Endothelial cell of umbilical vein (primary cell): Measurements from ENCODE around the gene ITGB1BP1. TPM values are rescaled to one million over a fixed set of nuclear protein-coding genes. Genes with fewer than 3 reads are reported as not detected.

Experiments used
- BruUV-seq: library from RNA; stranded (reverse); fragments of 400-500 nt; replicated peaks from 2 replicates; lab custom pipeline; 2021; lab: Mats Ljungman, UMichigan
- CTCF ChIA-PET: fragments of 300-600, 350-600 bp; sonication (Branson Sonifier 250); formaldehyde crosslinking; loops from one replicate; lab custom pipeline; 2021; ENCODE audit warnings: antibody characterized with exemption, inconsistent platforms; lab: Charles Lee
- POLR2A ChIA-PET: fragments of 300-600, 350-600 bp; sonication (Branson Sonifier 250); formaldehyde crosslinking; loops from one replicate; lab custom pipeline; 2021; ENCODE audit warnings: antibody characterized with exemption, inconsistent platforms; lab: Charles Lee
- DNase-seq: peaks from one replicate; pipeline ENCODE4 v3.0.0-alpha.2; 2011; ENCODE audit warnings: low read depth, low spot score
- FAIRE-seq: peaks from 2 replicates; lab custom pipeline; 2011; peaks lifted over from hg19 to GRCh38; lab: Jason Lieb, UNC
- H2AFZ ChIP-seq: 2 replicates; pipeline ENCODE4 v1.6.0; 2012; ENCODE audit warnings: low read depth, low read length, control low read depth, inconsistent platforms
- H3K27ac ChIP-seq: 2 replicates; pipeline ENCODE4 v1.5.1; 2011; ENCODE audit warnings: low read depth, mild to moderate bottlenecking, control low read depth, low read length, moderate library complexity; ENCODE audit not compliant: insufficient read depth
- H3K27me3 ChIP-seq, 2 experiments: 2 replicates each; pipeline versions ENCODE4 v1.6.0 to v1.6.1; 2011; ENCODE audit warnings: low read length in 2 of 2, mixed read lengths in 1 of 2; ENCODE audit not compliant: control insufficient read depth in 2 of 2, insufficient read depth in 2 of 2
- H3K36me3 ChIP-seq, 2 experiments: 2 replicates in 1 of 2; 3 replicates in 1 of 2; pipeline ENCODE4 v1.5.1; 2011; ENCODE audit warnings: low read length in 2 of 2, mild to moderate bottlenecking in 1 of 2, moderate library complexity in 1 of 2; ENCODE audit not compliant: control insufficient read depth in 2 of 2, insufficient read depth in 2 of 2; ENCODE audit errors: extremely low read depth in 1 of 2
- H3K4me1 ChIP-seq: 3 replicates; pipeline ENCODE4 v1.5.1; 2011; ENCODE audit warnings: mild to moderate bottlenecking, low read length; ENCODE audit not compliant: control insufficient read depth, insufficient read depth; ENCODE audit errors: extremely low read depth
- H3K4me2 ChIP-seq: 2 replicates; pipeline ENCODE4 v1.6.1; 2011; ENCODE audit warnings: low read length, control low read depth, mixed read lengths; ENCODE audit not compliant: insufficient read depth
- H3K4me3 ChIP-seq, 3 experiments: fragments of 200-600 bp in 1 of 3; sonication (generic), shearing (Covaris generic) in 1 of 3; replicated peaks in 1 of 3; 2 replicates each; pipeline ENCODE4 v1.5.1; 2011 to 2016; ENCODE audit warnings: control low read depth in 3 of 3, low read length in 3 of 3, mild to moderate bottlenecking in 2 of 3, inconsistent platforms in 1 of 3, low read depth in 1 of 3, moderate library complexity in 1 of 3; ENCODE audit not compliant: insufficient read depth in 1 of 3
- H3K79me2 ChIP-seq: 2 replicates; pipeline ENCODE4 v1.6.0; 2012; ENCODE audit warnings: low read length, inconsistent platforms; ENCODE audit not compliant: control insufficient read depth, insufficient read depth
- H3K9ac ChIP-seq: replicated peaks from 2 replicates; pipeline ENCODE3; 2011; ENCODE audit warnings: low read length, control low read depth; ENCODE audit not compliant: insufficient read depth; ENCODE audit errors: extremely low read depth
- H3K9me1 ChIP-seq: replicated peaks from 3 replicates; pipeline ENCODE4 v1.6.0; 2011; ENCODE audit warnings: mild to moderate bottlenecking, low read length; ENCODE audit not compliant: control insufficient read depth, insufficient read depth; ENCODE audit errors: extremely low read depth
- H3K9me3 ChIP-seq: replicated peaks from 2 replicates; pipeline ENCODE4 v1.5.1; 2012; ENCODE audit warnings: low read length, inconsistent platforms; ENCODE audit not compliant: control insufficient read depth, insufficient read depth
- H4K20me1 ChIP-seq: replicated peaks from 2 replicates; pipeline ENCODE3; 2011; ENCODE audit warnings: mild to moderate bottlenecking, low read length; ENCODE audit not compliant: control insufficient read depth, insufficient read depth; ENCODE audit errors: extremely low read depth
- EZH2 ChIP-seq: IDR thresholded peaks from 2 replicates; pipeline ENCODE4 v1.6.1; 2012; ENCODE audit warnings: borderline replicate concordance, low read depth, mild to moderate bottlenecking, moderate library complexity, low read length, inconsistent platforms; ENCODE audit not compliant: severe bottlenecking
- FOS ChIP-seq: IDR thresholded peaks from 2 replicates; pipeline ENCODE4 v1.6.1; 2011; ENCODE audit warnings: mild to moderate bottlenecking, low read length, moderate library complexity, borderline replicate concordance; ENCODE audit not compliant: insufficient read depth
- GATA2 ChIP-seq: IDR thresholded peaks from 2 replicates; pipeline ENCODE4 v1.7.0; 2011; ENCODE audit warnings: low read depth, mild to moderate bottlenecking, moderate library complexity, mixed read lengths, low read length; ENCODE audit not compliant: insufficient read length, insufficient read depth
- JUN ChIP-seq: IDR thresholded peaks from 2 replicates; pipeline ENCODE4 v1.6.1; 2011; ENCODE audit warnings: borderline replicate concordance, low read depth; ENCODE audit not compliant: insufficient read length, insufficient read depth
- MAX ChIP-seq: IDR thresholded peaks from 2 replicates; pipeline ENCODE4 v1.6.1; 2011; ENCODE audit not compliant: insufficient read depth, insufficient read length
- MYC ChIP-seq: IDR thresholded peaks from one replicate; pipeline ENCODE4 v1.6.1; 2011; ENCODE audit warnings: mild to moderate bottlenecking, low read depth, low read length
- POLR2A ChIP-seq: IDR thresholded peaks from 2 replicates; pipeline ENCODE4 v1.6.1; 2012; ENCODE audit warnings: low read depth, mild to moderate bottlenecking, control low read depth, low read length
- POLR2AphosphoS5 ChIP-seq: IDR thresholded peaks from 2 replicates; pipeline ENCODE4 v1.6.1; 2012; ENCODE audit warnings: low read depth, mild to moderate bottlenecking, control low read depth, low read length, moderate library complexity; ENCODE audit not compliant: insufficient read depth
- dilution Hi-C: fragments of 300-500 bp; cut with MboI; formaldehyde crosslinking; loops from one replicate; pipeline ENCODE4 v1.15.0; 2019; ENCODE audit warnings: low sequenced_read_pairs; ENCODE audit not compliant: extremely low pct_ligation_motif_present
- intact Hi-C: fragments of 100-400 bp; cut with micrococcal nuclease; formaldehyde crosslinking; loops from one replicate; pipeline ENCODE4 v1.10.0; 2022
- polyA plus RNA-seq, 4 experiments: library from polyadenylated mRNA; depleted of rRNA in 3 of 4; stranded (reverse) in 3 of 4; unstranded in 1 of 4; fragments of >200 nt; gene quantifications; 2 replicates each; pipeline versions ENCODE4 v1.2.1 to v1.2.3, GENCODE V29; 2011 to 2012; ENCODE audit warnings: missing spikeins in 1 of 4
- total RNA-seq: library from RNA; stranded (reverse); gene quantifications from 2 replicates; pipeline ENCODE4 v1.2.3, GENCODE V29; 2021
- TF ChIP-seq, protein P1 (sequence below), 2 donors: IDR thresholded peaks; 1 replicate in 1 of 2; 2 replicates in 1 of 2; pipeline ENCODE4 v1.5.1; 2011; ENCODE audit warnings: low read length in 2 of 2, mild to moderate bottlenecking in 2 of 2, moderate library complexity in 2 of 2, control low read depth in 1 of 2, inconsistent platforms in 1 of 2, low read depth in 1 of 2; ENCODE audit not compliant: insufficient read depth in 1 of 2; ENCODE audit errors: extremely low read depth in 1 of 2

ITGB1BP1 gene
- total and polyA plus RNA-seq, 2 donors (not counting 3 experiments of a cell fraction or from before 2014, with no cell fraction given), result 45.0 to 170 TPM

GRCh38 chr2:9405636-9406035, 17.7 kb downstream of the ITGB1BP1 start:
- DNase-seq (no peak), FAIRE-seq (no peak)
- H3K9me1 ChIP-seq, result no peaks in the 10 kb centered on the region
- H3K4me2 ChIP-seq, result no peak overlapping the region
- BruUV-seq, result no TSS peak
- TF ChIP-seq GATA2, result no peak
- TF ChIP-seq MAX, result no peak
- TF ChIP-seq POLR2A, result no peak
- no peak for TF ChIP-seq EZH2
- no peak for TF ChIP-seq MYC
- no peak for TF ChIP-seq FOS
- POLR2A ChIA-PET, result no interaction called here
- no peaks in the 10 kb centered on the region for H3K4me1 ChIP-seq
- intact Hi-C loops (no loop called here), dilution Hi-C loops (no loop called here)
- H3K27me3 ChIP-seq, result no peaks in the 10 kb centered on the region
- no peak overlapping the region for H3K27ac ChIP-seq
- H4K20me1 ChIP-seq, result no peaks in the 10 kb centered on the region
- no peak overlapping the region for H2AFZ ChIP-seq
- CTCF ChIA-PET, result no interaction called here
- no peaks in the 10 kb centered on the region for H3K79me2 ChIP-seq
- H3K36me3 ChIP-seq, result peaks cover 24 to 27% of the 10 kb centered on the region in 2 experiments
- H3K4me3 ChIP-seq, result no peak overlapping the region
- no peak overlapping the region for H3K9ac ChIP-seq
- no peaks in the 10 kb centered on the region for H3K9me3 ChIP-seq

DNA sequence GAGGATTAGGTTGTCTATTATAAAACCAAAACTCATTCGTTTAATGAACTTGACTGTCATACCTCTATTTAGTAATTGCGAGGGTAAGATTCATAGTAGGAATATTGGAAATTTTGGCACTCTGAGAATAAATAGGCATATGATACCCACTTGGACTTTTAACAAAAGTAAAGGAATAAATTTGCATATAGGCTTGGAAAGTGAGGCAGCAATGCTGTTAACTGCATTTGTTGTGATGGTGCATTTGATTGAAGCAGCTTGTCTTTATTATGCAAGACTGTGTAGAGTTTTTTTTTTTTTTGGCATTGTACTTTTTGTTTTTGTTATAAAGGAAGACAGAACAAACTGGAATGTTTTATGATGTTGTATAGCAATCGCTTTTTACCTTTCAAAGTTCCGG, 18.9 kb downstream of the ITGB1BP1 start:
- CTCF ChIA-PET, result interaction anchor here (1.1 to 1.2 kb wide), 2 partner anchors 10 to 261 kb away, joined by 3 read pairs; no protein-coding TSS in a partner anchor
- no peak overlapping the region for H3K27ac ChIP-seq
- POLR2A ChIA-PET, result interaction anchor here (1.2 kb wide), 1 partner anchor 14 kb away, joined by 3 read pairs; no protein-coding TSS in a partner anchor

More for the DNA sequence above, 18.9 kb downstream of the ITGB1BP1 start:
- no peaks in the 10 kb centered on the region for H3K9me1 ChIP-seq
- no peak overlapping the region for H2AFZ ChIP-seq
- no peak for FAIRE-seq
- TF ChIP-seq FOS (no peak), EZH2 (no peak), MYC (no peak), MAX (no peak), JUN (no peak), POLR2AphosphoS5 (no peak), GATA2 (no peak), POLR2A (no peak)
- TF ChIP-seq, protein P1, sequence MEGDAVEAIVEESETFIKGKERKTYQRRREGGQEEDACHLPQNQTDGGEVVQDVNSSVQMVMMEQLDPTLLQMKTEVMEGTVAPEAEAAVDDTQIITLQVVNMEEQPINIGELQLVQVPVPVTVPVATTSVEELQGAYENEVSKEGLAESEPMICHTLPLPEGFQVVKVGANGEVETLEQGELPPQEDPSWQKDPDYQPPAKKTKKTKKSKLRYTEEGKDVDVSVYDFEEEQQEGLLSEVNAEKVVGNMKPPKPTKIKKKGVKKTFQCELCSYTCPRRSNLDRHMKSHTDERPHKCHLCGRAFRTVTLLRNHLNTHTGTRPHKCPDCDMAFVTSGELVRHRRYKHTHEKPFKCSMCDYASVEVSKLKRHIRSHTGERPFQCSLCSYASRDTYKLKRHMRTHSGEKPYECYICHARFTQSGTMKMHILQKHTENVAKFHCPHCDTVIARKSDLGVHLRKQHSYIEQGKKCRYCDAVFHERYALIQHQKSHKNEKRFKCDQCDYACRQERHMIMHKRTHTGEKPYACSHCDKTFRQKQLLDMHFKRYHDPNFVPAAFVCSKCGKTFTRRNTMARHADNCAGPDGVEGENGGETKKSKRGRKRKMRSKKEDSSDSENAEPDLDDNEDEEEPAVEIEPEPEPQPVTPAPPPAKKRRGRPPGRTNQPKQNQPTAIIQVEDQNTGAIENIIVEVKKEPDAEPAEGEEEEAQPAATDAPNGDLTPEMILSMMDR (IDR thresholded peaks at IDR 0.05; ENCODE audit: extremely low read depth in 1 of 2, insufficient read depth in 1 of 2, low read depth in 1 of 2, low read length in 2 of 2), result no peak
- no TSS peak for BruUV-seq
- H3K4me3 ChIP-seq, result no peak overlapping the region
- H4K20me1 ChIP-seq, result no peaks in the 10 kb centered on the region
- H3K36me3 ChIP-seq, result peaks cover 25 to 32% of the 10 kb centered on the region in 2 experiments
- H3K4me2 ChIP-seq, result no peak overlapping the region
- no peak overlapping the region for H3K9ac ChIP-seq
- intact Hi-C loops, result no loop called here
- no peaks in the 10 kb centered on the region for H3K79me2 ChIP-seq
- H3K4me1 ChIP-seq, result no peaks in the 10 kb centered on the region
- H3K9me3 ChIP-seq, result no peaks in the 10 kb centered on the region
- dilution Hi-C loops, result no loop called here
- no peak for DNase-seq
- no peaks in the 10 kb centered on the region for H3K27me3 ChIP-seq
